ENCODE results near the gene TMPRSS4.

Gene TMPRSS4

GRCh38 chr11:118153516-118153915 lies 76.6 kb downstream of the TMPRSS4 start:
- TF ChIP-seq CTCF (conservative IDR thresholded peaks at IDR 0.05; ENCODE audit: low read depth), result no peak
- ChIA-PET CTCF (interaction anchor here (0.8 to 1.3 kb wide), 3 partner anchors 18 to 45 kb away, joined by 3 to 8 read pairs (median 4); no protein-coding TSS in a partner anchor), POLR2A (ENCODE audit: low non-redundant PET) (no interaction called here)
- no peak for DNase-seq (ENCODE audit: low spot score)
- peak overlapping the region; percentile 58 for H3K27ac ChIP-seq

- POLR2A ChIA-PET (ENCODE audit: low non-redundant PET), result no interaction called here
- no peak for TF ChIP-seq CTCF (conservative IDR thresholded peaks at IDR 0.05; ENCODE audit: low read depth)
- H3K27ac ChIP-seq, result no peak overlapping the region
- CTCF ChIA-PET, result interaction anchor here (1.3 kb wide), 1 partner anchor 18 kb away, joined by 4 read pairs; no protein-coding TSS in a partner anchor
- no peak for DNase-seq (ENCODE audit: low spot score)
Measured at GRCh38 chr11:118153976-118154375, 77.1 kb downstream of the TMPRSS4 start.

GRCh38 chr11:118154641-118155040 lies 77.8 kb downstream of the TMPRSS4 start:
- POLR2A ChIA-PET (ENCODE audit: low non-redundant PET), result no interaction called here
- TF ChIP-seq CTCF (conservative IDR thresholded peaks at IDR 0.05; ENCODE audit: low read depth), result no peak
- CTCF ChIA-PET, result interaction anchor here (1.1 to 3.2 kb wide), 2 partner anchors 17 to 336 kb away, joined by 3 to 16 read pairs; no protein-coding TSS in a partner anchor

GRCh38 chr11:118155776-118156530 lies 79.1 kb downstream of the TMPRSS4 start:
- CTCF ChIA-PET, result interaction anchor here (0.5 to 3.2 kb wide), 6 partner anchors 16 to 1010 kb away, joined by 3 to 16 read pairs (median 4); no protein-coding TSS in a partner anchor
- DNase-seq (ENCODE audit: low spot score), result no peak
- TF ChIP-seq CTCF (conservative IDR thresholded peaks at IDR 0.05; ENCODE audit: low read depth), result no peak
- POLR2A ChIA-PET (ENCODE audit: low non-redundant PET), result no interaction called here
- H3K27ac ChIP-seq, result no peak overlapping the region

More at GRCh38 chr11:118154641-118155040, 77.8 kb downstream of the TMPRSS4 start:
- H3K27ac ChIP-seq, result no peak overlapping the region
- no peak for DNase-seq (ENCODE audit: low spot score)

GRCh38 chr11:118156531-118157185 lies 79.8 kb downstream of the TMPRSS4 start:
- H3K27ac ChIP-seq, result no peak overlapping the region
- DNase-seq (ENCODE audit: low spot score), result no peak
- ChIA-PET POLR2A (ENCODE audit: low non-redundant PET) (no interaction called here), CTCF (interaction anchor here (0.5 to 3.2 kb wide), 4 partner anchors 15 to 667 kb away, joined by 3 to 16 read pairs (median 4); no protein-coding TSS in a partner anchor)
- no peak for TF ChIP-seq CTCF (conservative IDR thresholded peaks at IDR 0.05; ENCODE audit: low read depth)

- CTCF ChIA-PET, result interaction anchor here (3.2 kb wide), 1 partner anchor 14 kb away, joined by 16 read pairs; no protein-coding TSS in a partner anchor
- no peak for TF ChIP-seq CTCF (conservative IDR thresholded peaks at IDR 0.05; ENCODE audit: low read depth)
- POLR2A ChIA-PET (ENCODE audit: low non-redundant PET), result no interaction called here
Measured at GRCh38 chr11:118157186-118157895, 80.5 kb downstream of the TMPRSS4 start.

More at GRCh38 chr11:118157186-118157895, 80.5 kb downstream of the TMPRSS4 start:
- DNase-seq (ENCODE audit: low spot score), result no peak
- H3K27ac ChIP-seq, result no peak overlapping the region
